WTC11 (cell line): ENCODE measurements around the gene WDR47. TPM values are rescaled to one million over a fixed set of nuclear protein-coding genes. Genes with fewer than 3 reads are reported as not detected.

ENCODE experiments used
- CREM ChIP-seq: sonication (generic); formaldehyde crosslinking; IDR thresholded peaks from 2 replicates; pipeline ENCODE4 v1.8.1; 2022; ENCODE audit warnings: mild to moderate bottlenecking, missing genetic modification reagents, moderate library complexity
- EMX1 ChIP-seq: fragments of 250-450 bp; sonication (Bioruptor Pico); IDR thresholded peaks from 2 replicates; pipeline ENCODE4 v1.8.0; 2021; ENCODE audit warnings: mild to moderate bottlenecking
- FOXP1 ChIP-seq: sonication (generic); formaldehyde crosslinking; IDR thresholded peaks from 2 replicates; pipeline ENCODE4 v1.8.0; 2022; ENCODE audit warnings: missing genetic modification reagents, mild to moderate bottlenecking, moderate library complexity, borderline replicate concordance
- NFATC4 ChIP-seq: fragments of 250-450 bp; sonication (Bioruptor Pico); IDR thresholded peaks from 2 replicates; pipeline ENCODE4 v1.9.0; 2021; ENCODE audit warnings: mild to moderate bottlenecking
- NR2C2 ChIP-seq: sonication (generic); formaldehyde crosslinking; IDR thresholded peaks from 2 replicates; pipeline ENCODE4 v1.8.0; 2022; ENCODE audit warnings: mild to moderate bottlenecking, missing genetic modification reagents
- OVOL2 ChIP-seq: fragments of 250-450 bp; sonication (Bioruptor Pico); IDR thresholded peaks from 2 replicates; pipeline ENCODE4 v1.9.0; 2021; ENCODE audit warnings: mild to moderate bottlenecking, borderline replicate concordance
- PRRX2 ChIP-seq: fragments of 250-450 bp; sonication (Bioruptor Pico); IDR thresholded peaks from 2 replicates; pipeline ENCODE4 v1.8.0; 2021; ENCODE audit warnings: mild to moderate bottlenecking
- RORB ChIP-seq: fragments of 250-450 bp; sonication (Bioruptor Pico); IDR thresholded peaks from 2 replicates; pipeline ENCODE4 v1.9.0; 2021; ENCODE audit warnings: mild to moderate bottlenecking
- SMAD3 ChIP-seq: sonication (generic); formaldehyde crosslinking; IDR thresholded peaks from 2 replicates; pipeline ENCODE4 v1.8.0; 2022; ENCODE audit warnings: missing genetic modification reagents, mild to moderate bottlenecking, borderline replicate concordance
- SP1 ChIP-seq: sonication (generic); formaldehyde crosslinking; conservative IDR thresholded peaks from 2 replicates; pipeline ENCODE4 v1.8.1; 2022; ENCODE audit warnings: missing genetic modification reagents
- TCF7 ChIP-seq: sonication (generic); formaldehyde crosslinking; IDR thresholded peaks from 2 replicates; pipeline ENCODE4 v1.8.0; 2022; ENCODE audit warnings: mild to moderate bottlenecking, low read depth, missing genetic modification reagents, moderate library complexity
- TP53 ChIP-seq: sonication (generic); formaldehyde crosslinking; IDR thresholded peaks from 2 replicates; pipeline ENCODE4 v1.8.1; 2023; ENCODE audit warnings: mild to moderate bottlenecking, missing genetic modification reagents
- ZNF138 ChIP-seq: sonication (generic); formaldehyde crosslinking; conservative IDR thresholded peaks from 2 replicates; pipeline ENCODE4 v1.8.1; 2022; ENCODE audit warnings: mild to moderate bottlenecking, moderate library complexity, missing genetic modification reagents
- ZNF263 ChIP-seq: sonication (generic); formaldehyde crosslinking; IDR thresholded peaks from 2 replicates; pipeline ENCODE4 v1.8.1; 2022; ENCODE audit warnings: low read depth, mild to moderate bottlenecking, moderate library complexity, missing genetic modification reagents
- ZNF396 ChIP-seq: fragments of 250-450 bp; sonication (Bioruptor Pico); IDR thresholded peaks from 2 replicates; pipeline ENCODE4 v1.8.0; 2021; ENCODE audit warnings: mild to moderate bottlenecking, moderate library complexity, borderline replicate concordance
- ZNF416 ChIP-seq: fragments of 250-450 bp; sonication (Bioruptor Pico); IDR thresholded peaks from 2 replicates; pipeline ENCODE4 v1.9.0; 2021; ENCODE audit warnings: mild to moderate bottlenecking, inconsistent platforms
- ZNF671 ChIP-seq: fragments of 250-450 bp; sonication (Bioruptor Pico); IDR thresholded peaks from 2 replicates; pipeline ENCODE4 v1.8.0; 2021; ENCODE audit warnings: mild to moderate bottlenecking
- total RNA-seq: library from RNA; stranded (reverse); gene quantifications from 3 replicates; pipeline ENCODE4 v1.2.3, GENCODE V29; 2021
- TF ChIP-seq, protein P1 (sequence below): fragments of 250-450 bp; sonication (Bioruptor Pico); IDR thresholded peaks from 2 replicates; pipeline ENCODE4 v1.9.0; 2021; ENCODE audit warnings: mild to moderate bottlenecking
- TF ChIP-seq, protein P2 (sequence below): sonication (generic); formaldehyde crosslinking; IDR thresholded peaks from 2 replicates; pipeline ENCODE4 v1.8.1; 2022; ENCODE audit warnings: mild to moderate bottlenecking, moderate library complexity, missing genetic modification reagents
- TF ChIP-seq, protein P3 (sequence below): sonication (generic); formaldehyde crosslinking; IDR thresholded peaks from 2 replicates; pipeline ENCODE4 v1.8.1; 2023; ENCODE audit warnings: mild to moderate bottlenecking, moderate library complexity, missing genetic modification reagents
- TF ChIP-seq, protein P4 (sequence below): sonication (generic); formaldehyde crosslinking; IDR thresholded peaks from 2 replicates; pipeline ENCODE4 v1.8.0; 2023; ENCODE audit warnings: mild to moderate bottlenecking, missing genetic modification reagents
- TF ChIP-seq, protein P5 (sequence below): fragments of 250-450 bp; sonication (Bioruptor Pico); IDR thresholded peaks from 2 replicates; pipeline ENCODE4 v1.8.0; 2021; ENCODE audit warnings: mild to moderate bottlenecking
- TF ChIP-seq, protein P6 (sequence below): sonication (generic); formaldehyde crosslinking; IDR thresholded peaks from 2 replicates; pipeline ENCODE4 v1.8.0; 2022; ENCODE audit warnings: mild to moderate bottlenecking, missing genetic modification reagents
- TF ChIP-seq, protein P7 (sequence below): sonication (generic); formaldehyde crosslinking; IDR thresholded peaks from 2 replicates; pipeline ENCODE4 v1.8.0; 2022; ENCODE audit warnings: mild to moderate bottlenecking, missing genetic modification reagents
- TF ChIP-seq, protein P8 (sequence below): fragments of 200-600 bp; IDR thresholded peaks from 2 replicates; pipeline ENCODE4 v1.8.0; 2022; ENCODE audit warnings: antibody characterized with exemption
- TF ChIP-seq, protein P9 (sequence below): sonication (generic); formaldehyde crosslinking; IDR thresholded peaks from 2 replicates; pipeline ENCODE4 v1.8.1; 2023; ENCODE audit warnings: mild to moderate bottlenecking, missing genetic modification reagents, moderate library complexity

The WDR47 gene
- total RNA-seq, 1 experiment from 2014 or later = 7.0 TPM

DNA sequence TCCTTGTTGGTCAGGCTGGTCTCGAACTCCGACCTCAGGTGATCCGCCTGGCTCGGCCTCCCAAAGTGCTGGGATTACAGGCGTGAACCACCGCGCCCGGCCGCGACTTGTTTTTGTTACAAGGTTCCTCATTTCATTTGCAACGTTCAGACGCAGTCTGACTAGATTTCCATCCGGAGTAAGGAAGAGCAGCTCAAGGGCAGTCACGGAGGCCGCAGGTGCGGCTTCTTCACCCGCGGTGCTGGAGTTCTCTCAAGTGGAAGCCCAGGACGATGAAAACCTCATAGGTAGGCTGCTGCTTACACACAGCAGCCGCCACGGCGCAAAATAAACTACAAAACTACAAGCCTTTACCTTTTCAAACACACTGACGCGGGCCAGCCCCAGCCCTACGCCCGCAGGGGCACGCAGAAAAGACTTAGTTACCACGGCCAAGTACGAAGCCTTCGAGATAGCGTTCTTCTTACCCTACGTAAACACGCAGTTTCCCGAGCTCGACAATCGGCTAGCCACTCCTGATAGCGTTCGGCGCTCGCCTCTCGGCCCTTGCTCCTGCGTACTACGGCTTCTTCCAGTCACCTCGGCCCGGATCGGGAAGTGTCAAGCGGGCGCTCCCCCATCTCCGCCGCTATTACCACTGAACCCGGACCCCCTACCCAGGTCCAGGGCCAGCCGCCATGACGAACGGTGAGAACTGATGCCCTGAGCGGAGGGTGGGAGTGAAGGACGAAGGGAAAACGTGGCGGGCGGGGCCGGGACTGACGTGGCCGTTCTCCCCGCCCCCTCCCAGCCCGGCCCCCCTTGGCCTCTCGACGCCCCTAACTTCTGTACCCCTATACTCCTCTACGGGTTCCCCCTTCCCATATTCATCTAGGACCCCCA, 48.5 kb upstream of the WDR47 start, which contains the start of gene TMEM167B (continued):
- TF ChIP-seq ZNF416 (CRISPR knock-in tag) (peak; percentile 31; the same call in 1 of the 2 replicates), SMAD3 (CRISPR knock-in tag) (no peak), TP53 (no peak), TCF7 (CRISPR knock-in tag) (no peak), CREM (peak; percentile 86), ZNF263 (CRISPR knock-in tag) (no peak), EMX1 (no peak), ZNF138 (no peak), ZNF396 (CRISPR knock-in tag) (no peak), RORB (CRISPR knock-in tag) (no peak), PRRX2 (CRISPR knock-in tag) (no peak), FOXP1 (peak; percentile 82; the same call in 1 of the 2 replicates), SP1 (CRISPR knock-in tag) (peak; percentile 83; the same call in 1 of the 2 replicates), NR2C2 (CRISPR knock-in tag) (no peak), OVOL2 (CRISPR knock-in tag) (no peak), NFATC4 (no peak), ZNF671 (CRISPR knock-in tag) (no peak)
- TF ChIP-seq, protein P1, sequence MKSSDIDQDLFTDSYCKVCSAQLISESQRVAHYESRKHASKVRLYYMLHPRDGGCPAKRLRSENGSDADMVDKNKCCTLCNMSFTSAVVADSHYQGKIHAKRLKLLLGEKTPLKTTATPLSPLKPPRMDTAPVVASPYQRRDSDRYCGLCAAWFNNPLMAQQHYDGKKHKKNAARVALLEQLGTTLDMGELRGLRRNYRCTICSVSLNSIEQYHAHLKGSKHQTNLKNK (CRISPR knock-in tag) = no peak
- TF ChIP-seq, protein P2, sequence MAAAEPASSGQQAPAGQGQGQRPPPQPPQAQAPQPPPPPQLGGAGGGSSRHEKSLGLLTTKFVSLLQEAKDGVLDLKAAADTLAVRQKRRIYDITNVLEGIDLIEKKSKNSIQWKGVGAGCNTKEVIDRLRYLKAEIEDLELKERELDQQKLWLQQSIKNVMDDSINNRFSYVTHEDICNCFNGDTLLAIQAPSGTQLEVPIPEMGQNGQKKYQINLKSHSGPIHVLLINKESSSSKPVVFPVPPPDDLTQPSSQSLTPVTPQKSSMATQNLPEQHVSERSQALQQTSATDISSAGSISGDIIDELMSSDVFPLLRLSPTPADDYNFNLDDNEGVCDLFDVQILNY (CRISPR knock-in tag) = peak; percentile 49; the same call in 1 of the 2 replicates
- TF ChIP-seq, protein P3, sequence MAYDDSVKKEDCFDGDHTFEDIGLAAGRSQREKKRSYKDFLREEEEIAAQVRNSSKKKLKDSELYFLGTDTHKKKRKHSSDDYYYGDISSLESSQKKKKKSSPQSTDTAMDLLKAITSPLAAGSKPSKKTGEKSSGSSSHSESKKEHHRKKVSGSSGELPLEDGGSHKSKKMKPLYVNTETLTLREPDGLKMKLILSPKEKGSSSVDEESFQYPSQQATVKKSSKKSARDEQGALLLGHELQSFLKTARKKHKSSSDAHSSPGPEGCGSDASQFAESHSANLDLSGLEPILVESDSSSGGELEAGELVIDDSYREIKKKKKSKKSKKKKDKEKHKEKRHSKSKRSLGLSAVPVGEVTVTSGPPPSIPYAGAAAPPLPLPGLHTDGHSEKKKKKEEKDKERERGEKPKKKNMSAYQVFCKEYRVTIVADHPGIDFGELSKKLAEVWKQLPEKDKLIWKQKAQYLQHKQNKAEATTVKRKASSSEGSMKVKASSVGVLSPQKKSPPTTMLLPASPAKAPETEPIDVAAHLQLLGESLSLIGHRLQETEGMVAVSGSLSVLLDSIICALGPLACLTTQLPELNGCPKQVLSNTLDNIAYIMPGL (CRISPR knock-in tag) = peak; percentile 90
- TF ChIP-seq, protein P4, sequence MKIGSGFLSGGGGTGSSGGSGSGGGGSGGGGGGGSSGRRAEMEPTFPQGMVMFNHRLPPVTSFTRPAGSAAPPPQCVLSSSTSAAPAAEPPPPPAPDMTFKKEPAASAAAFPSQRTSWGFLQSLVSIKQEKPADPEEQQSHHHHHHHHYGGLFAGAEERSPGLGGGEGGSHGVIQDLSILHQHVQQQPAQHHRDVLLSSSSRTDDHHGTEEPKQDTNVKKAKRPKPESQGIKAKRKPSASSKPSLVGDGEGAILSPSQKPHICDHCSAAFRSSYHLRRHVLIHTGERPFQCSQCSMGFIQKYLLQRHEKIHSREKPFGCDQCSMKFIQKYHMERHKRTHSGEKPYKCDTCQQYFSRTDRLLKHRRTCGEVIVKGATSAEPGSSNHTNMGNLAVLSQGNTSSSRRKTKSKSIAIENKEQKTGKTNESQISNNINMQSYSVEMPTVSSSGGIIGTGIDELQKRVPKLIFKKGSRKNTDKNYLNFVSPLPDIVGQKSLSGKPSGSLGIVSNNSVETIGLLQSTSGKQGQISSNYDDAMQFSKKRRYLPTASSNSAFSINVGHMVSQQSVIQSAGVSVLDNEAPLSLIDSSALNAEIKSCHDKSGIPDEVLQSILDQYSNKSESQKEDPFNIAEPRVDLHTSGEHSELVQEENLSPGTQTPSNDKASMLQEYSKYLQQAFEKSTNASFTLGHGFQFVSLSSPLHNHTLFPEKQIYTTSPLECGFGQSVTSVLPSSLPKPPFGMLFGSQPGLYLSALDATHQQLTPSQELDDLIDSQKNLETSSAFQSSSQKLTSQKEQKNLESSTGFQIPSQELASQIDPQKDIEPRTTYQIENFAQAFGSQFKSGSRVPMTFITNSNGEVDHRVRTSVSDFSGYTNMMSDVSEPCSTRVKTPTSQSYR (CRISPR knock-in tag) = no peak
- TF ChIP-seq, protein P5, sequence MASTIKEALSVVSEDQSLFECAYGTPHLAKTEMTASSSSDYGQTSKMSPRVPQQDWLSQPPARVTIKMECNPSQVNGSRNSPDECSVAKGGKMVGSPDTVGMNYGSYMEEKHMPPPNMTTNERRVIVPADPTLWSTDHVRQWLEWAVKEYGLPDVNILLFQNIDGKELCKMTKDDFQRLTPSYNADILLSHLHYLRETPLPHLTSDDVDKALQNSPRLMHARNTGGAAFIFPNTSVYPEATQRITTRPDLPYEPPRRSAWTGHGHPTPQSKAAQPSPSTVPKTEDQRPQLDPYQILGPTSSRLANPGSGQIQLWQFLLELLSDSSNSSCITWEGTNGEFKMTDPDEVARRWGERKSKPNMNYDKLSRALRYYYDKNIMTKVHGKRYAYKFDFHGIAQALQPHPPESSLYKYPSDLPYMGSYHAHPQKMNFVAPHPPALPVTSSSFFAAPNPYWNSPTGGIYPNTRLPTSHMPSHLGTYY = no peak
- TF ChIP-seq, protein P6, sequence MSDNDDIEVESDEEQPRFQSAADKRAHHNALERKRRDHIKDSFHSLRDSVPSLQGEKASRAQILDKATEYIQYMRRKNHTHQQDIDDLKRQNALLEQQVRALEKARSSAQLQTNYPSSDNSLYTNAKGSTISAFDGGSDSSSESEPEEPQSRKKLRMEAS (CRISPR knock-in tag) = peak; percentile 84
- TF ChIP-seq, protein P7, sequence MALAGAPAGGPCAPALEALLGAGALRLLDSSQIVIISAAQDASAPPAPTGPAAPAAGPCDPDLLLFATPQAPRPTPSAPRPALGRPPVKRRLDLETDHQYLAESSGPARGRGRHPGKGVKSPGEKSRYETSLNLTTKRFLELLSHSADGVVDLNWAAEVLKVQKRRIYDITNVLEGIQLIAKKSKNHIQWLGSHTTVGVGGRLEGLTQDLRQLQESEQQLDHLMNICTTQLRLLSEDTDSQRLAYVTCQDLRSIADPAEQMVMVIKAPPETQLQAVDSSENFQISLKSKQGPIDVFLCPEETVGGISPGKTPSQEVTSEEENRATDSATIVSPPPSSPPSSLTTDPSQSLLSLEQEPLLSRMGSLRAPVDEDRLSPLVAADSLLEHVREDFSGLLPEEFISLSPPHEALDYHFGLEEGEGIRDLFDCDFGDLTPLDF (CRISPR knock-in tag) = no peak
- TF ChIP-seq, protein P8, sequence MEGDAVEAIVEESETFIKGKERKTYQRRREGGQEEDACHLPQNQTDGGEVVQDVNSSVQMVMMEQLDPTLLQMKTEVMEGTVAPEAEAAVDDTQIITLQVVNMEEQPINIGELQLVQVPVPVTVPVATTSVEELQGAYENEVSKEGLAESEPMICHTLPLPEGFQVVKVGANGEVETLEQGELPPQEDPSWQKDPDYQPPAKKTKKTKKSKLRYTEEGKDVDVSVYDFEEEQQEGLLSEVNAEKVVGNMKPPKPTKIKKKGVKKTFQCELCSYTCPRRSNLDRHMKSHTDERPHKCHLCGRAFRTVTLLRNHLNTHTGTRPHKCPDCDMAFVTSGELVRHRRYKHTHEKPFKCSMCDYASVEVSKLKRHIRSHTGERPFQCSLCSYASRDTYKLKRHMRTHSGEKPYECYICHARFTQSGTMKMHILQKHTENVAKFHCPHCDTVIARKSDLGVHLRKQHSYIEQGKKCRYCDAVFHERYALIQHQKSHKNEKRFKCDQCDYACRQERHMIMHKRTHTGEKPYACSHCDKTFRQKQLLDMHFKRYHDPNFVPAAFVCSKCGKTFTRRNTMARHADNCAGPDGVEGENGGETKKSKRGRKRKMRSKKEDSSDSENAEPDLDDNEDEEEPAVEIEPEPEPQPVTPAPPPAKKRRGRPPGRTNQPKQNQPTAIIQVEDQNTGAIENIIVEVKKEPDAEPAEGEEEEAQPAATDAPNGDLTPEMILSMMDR = no peak
- TF ChIP-seq, protein P9, sequence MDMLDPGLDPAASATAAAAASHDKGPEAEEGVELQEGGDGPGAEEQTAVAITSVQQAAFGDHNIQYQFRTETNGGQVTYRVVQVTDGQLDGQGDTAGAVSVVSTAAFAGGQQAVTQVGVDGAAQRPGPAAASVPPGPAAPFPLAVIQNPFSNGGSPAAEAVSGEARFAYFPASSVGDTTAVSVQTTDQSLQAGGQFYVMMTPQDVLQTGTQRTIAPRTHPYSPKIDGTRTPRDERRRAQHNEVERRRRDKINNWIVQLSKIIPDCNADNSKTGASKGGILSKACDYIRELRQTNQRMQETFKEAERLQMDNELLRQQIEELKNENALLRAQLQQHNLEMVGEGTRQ (CRISPR knock-in tag) = no peak
